Measurements from ENCODE around the gene NTSR2.
"Not testable (repeated sequence)": the region's sequence is repeated elsewhere in the genome, so short reads cannot be mapped to it uniquely, and the experiment has no call there.

Gene NTSR2

DNA sequence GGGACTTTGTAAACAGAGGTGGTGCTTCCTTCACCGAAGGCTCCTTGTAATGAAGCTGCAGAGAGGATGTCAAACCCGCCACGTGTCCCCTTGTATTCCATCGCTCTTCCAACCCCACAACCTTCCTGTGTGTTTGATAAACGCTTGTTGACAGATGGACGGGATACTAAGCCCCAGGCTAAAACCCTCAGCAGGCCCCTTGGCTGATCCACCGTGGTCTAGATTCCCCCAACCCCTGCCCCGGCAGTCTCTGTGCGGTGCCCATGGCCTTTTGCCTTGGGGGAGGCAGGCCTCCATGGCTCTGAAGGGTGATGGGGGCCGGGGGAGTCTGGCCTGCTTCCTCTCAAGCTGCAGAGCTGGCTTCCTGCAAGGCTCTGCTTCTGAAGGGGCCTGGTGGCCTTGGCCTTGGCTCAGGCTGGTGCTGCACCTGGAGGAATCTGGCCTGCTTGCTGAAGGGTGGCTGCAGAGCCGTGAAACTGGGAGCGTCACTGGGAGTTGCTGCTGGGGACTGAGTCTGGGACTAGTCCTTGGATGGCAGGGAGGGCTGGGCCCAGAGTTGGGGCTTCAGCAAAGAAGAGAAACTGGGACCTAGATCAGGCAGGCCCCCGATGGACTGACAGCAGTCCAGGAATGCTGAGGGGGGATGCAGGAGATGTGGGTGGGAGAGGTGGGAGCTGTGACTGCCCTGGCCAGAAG, 9.6 kb upstream of the NTSR2 start:
- DNase-seq (ENCODE audit: low spot score), result no peak

DNA sequence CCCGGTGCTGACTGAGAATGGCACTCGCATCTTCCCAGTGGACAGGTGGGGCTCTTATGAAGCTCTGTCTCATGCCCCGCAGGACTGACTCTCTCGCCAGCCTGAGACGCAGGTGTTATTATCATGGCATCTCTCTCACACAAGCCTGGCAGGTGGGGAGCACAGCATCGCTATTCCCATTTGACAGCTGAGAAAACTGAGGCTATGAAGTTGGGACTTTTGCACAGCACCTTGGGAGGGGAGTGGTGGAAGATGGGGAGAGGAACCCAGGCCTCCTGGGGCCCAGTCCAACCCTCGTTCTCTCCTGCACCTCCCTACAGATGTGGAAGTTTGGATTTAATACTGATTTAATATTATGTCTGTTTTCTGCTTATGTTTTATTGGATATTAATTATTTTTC, 9.0 kb upstream of the NTSR2 start:
- DNase-seq (ENCODE audit: low spot score), result no peak

DNA sequence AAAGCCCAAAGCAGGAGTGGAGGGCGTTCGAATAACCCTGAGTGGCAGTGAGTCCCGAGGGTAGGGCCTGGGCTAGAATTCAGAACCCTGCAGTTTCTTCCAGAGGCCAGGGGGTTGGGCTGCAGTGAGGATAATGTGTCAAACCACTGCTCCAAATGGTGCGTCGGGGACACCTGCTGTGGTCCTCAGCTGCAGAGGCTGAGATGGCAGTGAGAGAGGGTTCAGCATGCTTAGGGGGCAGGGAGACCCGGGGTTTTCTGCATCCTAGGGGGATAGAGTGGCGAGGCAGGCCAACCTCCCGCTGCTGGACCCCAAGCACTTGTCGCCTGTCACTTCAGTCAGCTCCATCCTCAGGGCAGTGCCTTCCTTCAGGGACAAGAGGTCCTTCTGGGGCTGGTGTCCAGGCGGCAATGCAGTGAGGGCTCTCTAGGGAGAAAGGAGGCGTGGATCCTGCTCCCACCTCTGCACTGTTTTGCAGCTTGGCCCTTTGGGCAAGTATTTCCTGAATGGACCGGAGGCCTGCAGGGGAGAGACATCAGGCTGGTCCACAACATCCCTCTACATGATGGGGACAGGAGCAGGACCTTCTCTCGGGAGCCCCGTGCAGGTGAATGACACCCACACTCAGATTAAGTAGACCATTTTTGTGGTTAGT, 8.4 kb upstream of the NTSR2 start:
- no peak for DNase-seq (ENCODE audit: low spot score)

DNA sequence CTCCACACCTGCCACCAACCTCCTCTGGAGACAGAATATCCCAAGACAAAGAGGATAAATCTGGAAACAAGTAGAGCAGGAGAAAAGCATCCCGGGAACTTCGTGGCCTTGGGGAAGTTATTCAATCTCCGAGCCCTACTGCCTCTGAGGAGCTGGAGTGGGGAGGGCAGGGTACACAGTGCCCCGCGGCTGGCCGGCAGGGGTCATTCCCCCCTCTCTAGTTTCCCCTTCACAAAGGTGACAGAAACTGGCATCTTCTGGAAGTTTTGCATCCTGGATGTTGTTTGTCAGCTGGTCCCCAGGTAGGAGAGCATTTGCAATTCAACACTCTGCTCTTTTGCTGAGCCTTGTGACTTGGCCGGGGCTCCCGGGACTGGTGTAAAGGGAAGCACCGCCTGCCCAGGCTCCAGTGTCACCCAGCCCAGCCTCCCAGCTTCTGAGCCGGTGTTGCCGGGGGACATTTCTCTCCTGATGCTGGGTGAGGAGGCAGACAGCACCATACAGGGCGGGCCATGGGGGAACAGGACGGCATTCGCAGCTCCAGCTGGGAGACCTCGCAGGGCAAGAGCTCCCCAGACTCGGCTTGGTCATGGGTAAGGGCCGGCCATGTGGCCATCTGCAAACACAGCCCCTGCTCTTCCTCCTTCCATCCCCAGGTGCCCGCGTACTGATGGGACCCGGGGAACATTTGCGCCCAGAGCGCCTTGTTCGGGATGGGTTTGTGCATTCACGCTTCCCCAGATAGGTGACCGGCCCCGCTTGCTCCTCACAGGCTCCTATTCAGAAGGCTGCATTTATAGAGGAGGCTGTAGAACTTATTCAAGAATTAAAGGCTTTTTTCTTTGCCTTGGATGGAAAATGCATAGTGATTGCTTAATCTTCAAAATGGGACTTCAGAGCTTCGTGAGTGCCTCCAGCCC, 7.4 kb upstream of the NTSR2 start:
- no peak for DNase-seq (ENCODE audit: low spot score)

DNA sequence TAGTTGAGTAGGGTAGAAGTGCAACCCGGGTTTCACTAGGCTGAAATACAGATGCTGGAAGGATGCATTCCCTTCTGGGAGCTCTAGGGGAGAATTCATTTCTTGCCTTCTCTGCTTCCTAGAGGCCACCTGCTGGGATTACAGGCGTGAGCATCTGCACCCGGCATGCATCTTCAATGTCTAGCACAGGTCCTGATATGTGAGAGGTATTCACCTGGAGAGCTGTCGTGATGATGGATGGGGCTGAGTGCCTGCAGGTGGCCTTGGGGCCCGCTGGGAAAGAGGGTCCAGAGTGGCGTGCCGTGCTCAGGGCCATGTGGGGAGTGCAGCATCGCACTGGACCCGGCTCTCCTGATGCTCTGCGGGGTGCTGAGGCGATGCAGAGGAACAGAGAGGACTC, 6.6 kb upstream of the NTSR2 start:
- no peak for DNase-seq (ENCODE audit: low spot score)

DNA sequence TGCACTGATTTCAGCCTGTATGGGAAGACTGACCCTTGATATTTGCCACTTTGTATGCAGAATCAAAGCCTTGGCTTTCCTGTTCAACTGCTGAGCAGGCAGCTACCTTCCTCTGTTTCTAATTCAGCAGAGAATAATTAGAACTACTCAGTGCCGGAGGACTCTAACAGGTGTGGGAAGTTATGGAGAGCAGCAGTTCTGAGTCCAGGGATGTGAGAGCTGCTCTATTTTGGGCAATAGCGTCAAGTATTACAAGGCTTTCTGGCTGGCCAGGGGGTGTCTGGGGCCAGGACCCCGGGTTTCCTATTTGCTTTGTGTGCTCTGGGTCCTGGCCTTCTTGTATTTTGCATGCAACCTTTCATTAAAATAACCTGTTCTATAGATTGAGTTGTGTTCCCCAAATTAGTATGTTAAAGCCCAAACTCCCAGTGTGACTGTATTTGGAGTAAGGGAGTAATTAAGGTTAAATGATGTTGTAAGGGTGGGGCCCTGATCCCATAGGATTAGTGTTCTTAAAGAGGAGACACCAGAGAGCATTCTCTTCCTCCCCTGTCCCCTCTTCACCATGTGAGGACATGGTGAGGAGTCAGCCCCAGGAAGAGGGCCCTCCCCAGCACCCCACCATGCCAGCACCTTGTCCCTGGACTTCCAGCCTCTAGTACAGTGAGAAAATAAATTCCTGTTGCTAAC, 5.6 kb upstream of the NTSR2 start:
- no peak for DNase-seq (ENCODE audit: low spot score)

DNA sequence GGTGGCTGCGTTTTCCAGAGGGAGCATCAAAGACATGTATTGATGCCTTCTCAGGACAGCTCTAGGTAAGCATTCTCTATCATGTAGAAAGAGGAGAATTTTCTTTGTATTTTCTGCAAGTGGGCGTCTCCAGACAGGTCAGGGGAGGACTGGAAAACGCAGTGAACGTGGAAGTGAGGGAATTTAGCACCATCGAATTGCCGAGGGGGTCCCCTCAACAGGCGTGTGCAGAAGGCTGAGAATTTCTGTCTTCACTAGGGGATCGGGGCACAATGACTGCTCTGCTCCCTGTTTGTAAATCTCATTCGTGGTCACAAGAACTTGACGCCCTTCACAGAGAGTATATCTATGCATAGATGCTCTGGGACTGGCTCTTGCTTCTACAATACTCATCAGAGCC, 5.0 kb upstream of the NTSR2 start:
- DNase-seq (ENCODE audit: low spot score), result no peak

DNA sequence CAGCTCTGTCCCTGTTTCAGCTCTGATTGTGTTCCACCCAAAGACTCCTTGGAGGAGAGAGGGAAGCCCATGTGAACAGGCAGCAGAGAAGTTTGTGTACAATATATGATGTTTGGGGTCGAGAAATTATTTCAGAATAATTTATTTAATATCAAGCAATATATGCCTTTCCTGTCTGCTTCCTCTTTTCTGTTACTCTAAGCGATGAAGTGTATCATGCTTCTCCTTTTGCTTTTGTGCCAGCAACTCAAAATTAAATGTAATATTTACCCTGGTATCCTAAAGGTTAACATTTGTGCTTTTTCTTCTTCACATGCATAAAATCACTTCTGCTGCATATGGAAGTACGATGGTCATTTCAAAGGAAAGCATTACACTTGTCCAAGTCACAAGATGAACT, 2.4 kb upstream of the NTSR2 start:
- DNase-seq (ENCODE audit: low spot score), result no peak

DNA sequence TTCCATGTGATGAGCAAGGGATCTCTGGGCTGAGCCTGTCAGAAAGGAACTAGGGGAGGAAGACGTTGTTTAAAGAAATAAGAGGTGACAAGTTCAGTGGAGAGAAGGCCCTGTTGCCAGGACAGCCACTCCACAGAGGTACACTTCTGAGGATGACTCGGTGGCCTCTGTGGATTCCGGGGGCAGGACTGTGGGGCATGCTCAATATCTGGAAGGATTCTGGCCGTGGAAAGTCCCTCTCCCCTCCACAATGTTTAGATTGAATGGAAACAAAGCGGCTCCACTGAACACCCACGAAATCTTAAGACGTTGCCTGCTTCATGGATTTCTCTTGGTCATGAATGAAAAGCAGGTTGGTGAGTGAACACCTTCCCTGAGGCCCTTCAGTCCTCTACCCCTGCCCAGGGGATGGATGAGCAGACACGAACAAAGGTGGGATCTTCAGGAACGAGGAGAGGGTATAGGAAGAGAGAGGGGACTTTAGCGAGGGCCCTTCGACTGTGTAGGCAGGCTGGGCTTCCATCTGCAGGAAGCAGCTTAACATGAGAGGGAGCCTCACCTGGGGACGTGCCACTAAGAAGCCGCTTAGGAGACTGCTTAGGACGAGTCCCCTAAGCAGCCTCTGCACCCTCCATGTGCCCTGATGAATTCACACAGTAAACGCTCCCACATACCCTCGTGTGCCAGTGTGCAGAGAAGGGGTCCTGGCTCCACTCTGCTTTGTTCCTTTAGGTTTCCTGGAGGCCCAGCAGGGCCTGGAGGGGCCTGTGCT, 1.9 kb downstream of the NTSR2 start:
- DNase-seq (ENCODE audit: low spot score), result no peak

DNA sequence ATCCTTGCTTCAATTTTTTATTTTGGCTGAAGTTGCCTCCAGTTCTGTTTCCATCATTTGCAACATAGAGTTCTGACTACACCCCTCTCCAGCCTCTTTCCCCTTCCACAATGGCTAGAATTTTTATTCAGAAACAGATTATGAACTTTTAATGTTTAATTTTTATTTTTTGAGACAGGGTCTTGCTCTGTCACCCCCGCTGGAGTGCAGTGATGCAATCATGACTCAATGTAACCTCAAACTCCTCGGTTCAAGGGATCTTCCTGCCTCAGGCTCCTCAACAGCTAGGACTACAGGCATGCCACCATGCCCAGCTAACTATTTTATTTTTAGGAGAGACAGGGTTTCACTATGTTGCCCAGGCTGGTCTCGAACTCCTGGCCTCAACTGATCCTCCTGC, 2.8 kb downstream of the NTSR2 start:
- no peak for DNase-seq (ENCODE audit: low spot score)

DNA sequence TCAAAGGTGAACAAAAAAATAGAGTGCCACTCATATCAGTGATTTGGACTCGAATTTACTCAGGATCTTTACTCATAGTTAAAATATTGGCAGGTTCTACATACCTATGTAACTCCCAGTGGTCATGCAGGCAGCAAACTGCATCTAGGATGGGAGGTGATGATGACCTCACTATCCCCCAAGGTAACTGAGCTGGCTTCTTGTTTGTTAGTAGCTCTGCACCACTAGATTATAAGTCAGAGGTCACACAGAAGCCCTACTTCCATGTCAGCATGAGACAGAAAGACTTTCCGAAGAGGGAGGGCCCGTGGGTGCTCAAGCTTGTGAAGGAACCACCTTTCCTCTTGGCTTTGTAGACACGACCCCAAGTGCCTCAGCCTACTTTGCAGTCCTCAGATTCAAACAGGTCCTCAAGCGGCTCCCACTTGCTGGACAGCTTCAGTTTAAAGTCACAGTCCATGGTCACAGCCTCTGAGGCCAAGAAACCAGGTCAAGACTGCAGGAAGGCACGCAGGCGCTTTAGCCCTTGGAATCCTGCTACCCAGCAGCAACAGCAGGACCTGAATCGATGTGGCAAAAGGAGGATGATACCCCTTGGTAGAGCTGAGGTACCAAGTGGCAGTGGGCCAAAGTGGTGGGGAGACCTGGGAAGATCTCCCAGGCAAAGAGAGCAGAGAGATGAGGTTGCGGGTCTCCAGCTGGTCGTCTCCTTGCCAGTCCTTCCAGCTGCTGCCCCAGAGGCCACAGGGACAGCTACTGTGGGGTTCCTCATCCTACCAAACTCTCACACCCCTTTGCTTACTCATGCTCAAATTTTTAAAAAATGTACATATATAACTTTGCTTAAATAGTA, 4.3 kb downstream of the NTSR2 start:
- DNase-seq (ENCODE audit: low spot score), result no peak

DNA sequence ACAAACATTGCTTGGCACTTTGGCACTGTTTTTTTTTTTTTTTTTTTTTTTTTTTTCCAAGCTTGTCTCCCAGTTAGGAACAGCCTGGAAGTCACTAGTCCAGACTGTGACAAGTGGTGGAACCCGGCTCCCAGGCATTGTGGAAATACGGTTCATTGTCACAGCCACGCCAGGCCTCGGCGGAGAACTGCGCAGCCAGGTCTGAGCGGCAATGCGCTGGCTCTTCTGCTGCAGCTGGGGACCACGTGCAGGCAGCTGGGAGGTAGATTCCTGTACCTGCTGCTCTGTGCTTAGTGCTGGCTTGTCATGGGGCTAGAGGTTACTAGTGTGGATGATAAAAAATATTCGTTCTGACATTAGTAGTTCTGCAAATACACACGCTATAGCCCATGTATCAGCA, 5.0 kb downstream of the NTSR2 start:
- no peak for DNase-seq (ENCODE audit: low spot score)

DNA sequence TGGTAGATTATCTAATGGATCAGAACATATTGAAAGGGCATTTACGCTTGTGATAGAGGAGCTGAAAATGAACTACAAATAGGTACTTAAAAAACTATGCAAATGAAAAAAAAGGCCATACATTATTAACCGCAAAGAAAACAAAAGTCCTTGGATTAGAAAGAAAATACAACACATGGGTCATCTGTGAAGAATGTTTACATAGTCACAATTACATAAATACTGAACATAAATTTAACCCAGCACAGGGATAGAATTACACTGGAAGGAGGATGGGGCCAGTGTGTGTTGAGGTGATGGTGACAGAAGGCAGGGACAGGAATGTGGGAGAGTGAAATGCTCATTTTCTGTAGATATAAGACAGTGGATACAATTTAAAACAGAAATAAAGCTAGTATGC, 6.6 kb downstream of the NTSR2 start:
- DNase-seq (ENCODE audit: low spot score), result no peak

DNA sequence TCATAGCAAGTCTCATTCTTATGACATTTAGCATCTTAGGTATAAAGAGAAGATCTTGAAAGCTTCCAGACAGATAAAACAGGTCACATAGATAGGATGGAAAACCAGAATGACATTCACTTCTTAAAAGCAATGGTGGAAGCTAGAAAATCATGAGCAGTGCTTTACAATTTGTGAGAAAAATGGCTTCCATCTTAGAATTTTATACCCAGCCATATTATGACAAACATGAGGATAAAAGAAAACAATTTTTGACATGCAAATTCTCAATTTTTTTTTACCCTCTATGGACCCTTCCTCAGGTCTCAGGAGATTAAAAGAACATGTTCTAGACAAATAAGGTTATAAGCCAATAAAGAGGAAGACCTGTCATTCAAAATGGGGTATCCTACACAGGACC, 7.1 kb downstream of the NTSR2 start:
- no peak for DNase-seq (ENCODE audit: low spot score)

DNA sequence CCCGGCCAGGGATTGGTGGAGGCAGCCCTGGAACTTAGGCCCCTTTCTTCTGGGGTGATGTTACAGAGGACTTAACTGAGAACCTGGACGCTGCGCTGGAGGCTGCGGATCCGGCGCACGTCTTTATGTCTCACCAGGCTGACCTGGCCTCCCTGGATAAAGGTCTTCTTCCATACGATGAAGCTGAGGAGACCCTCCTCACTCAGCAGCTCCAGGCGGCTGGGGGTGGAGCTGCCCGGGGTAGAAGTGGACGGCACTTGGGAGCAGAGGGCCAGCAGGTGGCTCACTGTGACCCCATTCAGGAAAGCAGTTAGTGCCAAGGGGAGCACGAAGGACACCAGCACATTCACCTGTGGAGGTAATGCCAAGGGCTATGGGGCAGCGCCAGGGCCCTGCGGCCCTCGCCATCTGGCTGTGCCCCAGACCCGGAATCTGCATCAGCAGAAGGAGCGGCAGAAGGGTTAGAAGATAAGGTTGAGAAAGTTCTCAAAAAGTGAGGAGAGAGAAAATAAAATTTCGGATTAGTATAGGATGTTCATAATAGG, 8.0 kb downstream of the NTSR2 start:
- no peak for DNase-seq (ENCODE audit: low spot score)

DNA sequence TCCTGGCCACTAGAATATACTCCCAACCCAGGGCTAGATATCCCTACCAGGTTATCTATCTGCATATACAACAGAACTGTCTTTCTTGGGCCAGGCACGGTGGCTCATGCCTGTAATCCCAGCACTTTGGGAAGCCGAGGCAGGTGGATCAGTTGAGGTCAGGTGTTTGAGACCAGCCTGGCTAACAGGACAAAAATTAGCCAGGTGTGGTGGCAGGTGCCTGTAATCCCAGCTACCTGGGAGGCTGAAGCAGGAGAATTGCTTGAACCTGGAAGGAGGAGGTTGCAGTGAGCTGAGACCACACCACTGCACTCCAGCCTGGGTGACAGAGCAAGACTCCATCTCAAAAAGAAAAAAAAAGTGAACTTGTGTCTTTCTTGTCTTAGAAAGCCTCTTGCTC, 9.6 kb downstream of the NTSR2 start:
- not testable (repeated sequence) for DNase-seq (ENCODE audit: low spot score)

DNA sequence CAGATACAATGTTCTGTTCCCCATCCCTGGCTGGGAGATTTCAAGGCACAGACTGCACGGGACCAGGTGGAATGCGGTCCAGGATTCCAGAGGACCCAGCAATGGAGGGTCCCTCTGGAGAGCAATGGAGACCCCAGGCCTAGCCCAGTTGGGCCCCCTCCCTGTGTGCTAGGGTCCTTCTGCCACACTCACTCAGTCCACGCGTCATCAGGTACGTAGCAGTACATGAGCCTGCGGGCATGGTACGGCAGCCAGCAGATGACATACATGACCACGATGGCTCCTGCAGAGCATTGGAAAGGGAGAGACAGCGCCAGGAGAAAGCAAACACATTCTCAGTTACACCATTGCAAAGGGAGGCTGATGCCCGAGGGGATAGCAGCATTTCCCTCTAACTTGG, 10.1 kb downstream of the NTSR2 start:
- DNase-seq (ENCODE audit: low spot score), result no peak

DNA sequence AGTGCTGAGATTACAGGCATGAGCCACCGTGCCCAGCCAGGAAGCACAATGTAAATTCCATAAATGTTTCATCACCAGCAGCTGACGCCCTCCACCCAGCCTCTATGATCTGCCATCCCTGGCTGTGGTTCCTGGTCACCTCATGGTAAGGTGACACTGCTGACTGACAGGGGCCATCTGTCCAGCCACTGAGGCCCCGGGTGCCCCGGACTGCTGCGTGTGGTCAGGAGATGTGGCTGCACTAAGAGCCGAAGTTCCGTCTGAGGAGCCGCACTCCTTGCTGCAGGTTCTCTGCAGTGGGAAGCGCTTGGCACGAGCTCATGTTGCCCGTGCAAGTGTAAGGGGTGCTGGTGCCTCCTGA, 10.9 kb downstream of the NTSR2 start:
- DNase-seq (ENCODE audit: low spot score), result no peak

DNA sequence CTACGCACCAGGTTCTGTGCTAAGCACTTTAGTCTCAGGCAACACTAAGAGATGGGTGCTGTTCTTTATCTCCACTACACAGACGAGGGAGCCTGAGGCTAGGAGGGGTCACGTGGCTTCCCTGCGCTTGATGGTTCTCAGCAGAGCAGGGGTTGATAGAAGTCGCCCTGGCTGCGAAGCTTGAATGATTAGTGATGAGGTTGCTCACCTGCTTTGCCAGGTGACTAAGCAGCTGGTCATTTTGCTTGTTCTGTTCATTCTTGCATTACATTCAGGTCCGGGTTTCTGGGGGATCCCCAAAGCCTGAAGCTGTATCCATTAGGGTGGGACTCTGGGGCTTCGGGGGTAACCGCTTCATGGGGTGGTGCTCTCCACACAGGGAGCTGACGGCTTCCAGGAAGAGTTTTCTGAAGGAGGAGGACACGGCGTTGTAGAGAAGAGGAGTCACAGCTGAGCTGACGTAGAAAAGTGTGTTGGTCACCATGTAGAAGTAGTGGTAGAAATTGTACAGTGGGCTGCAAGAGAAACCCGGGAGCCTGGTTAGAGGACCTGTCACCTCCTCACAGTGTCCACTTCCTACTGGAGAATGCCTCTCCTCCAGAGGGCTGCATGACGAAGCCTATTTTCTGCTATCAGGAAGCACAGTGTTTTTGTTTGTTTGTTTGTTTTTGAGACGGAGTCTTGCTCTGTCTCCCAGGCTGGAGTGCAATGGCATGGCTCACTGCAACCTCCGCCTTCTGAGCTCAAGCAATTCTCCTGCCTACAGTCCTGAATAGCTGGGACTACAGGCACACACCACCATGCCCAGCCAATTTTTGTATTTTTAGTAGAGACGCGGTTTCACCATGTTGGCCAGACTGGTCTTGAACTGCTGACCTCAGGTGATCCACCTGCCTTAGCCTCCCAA, 11.5 kb downstream of the NTSR2 start:
- no peak for DNase-seq (ENCODE audit: low spot score)
